Tibial nerve (tissue), 4 donors: Measurements from ENCODE around the gene ST8SIA6. TPM values are rescaled to one million over a fixed set of nuclear protein-coding genes. Genes with fewer than 3 reads are reported as not detected.
"Not testable (repeated sequence)": the region's sequence is repeated elsewhere in the genome, so short reads cannot be mapped to it uniquely, and the experiment has no call there.

Source experiments
- DNase-seq, 2 donors: peaks; one replicate each; pipeline ENCODE4 v3.0.0-alpha.2; 2019; ENCODE audit warnings: low spot score in 2 of 2
- H3K27ac ChIP-seq, 4 donors: fragments of 200-600 bp; sonication (generic) in 3 of 4; one replicate each; pipeline ENCODE4 v1.5.1; 2017 to 2019; ENCODE audit warnings: mild to moderate bottlenecking in 1 of 4
- H3K27me3 ChIP-seq, 2 donors: fragments of 200-600 bp; sonication (generic) in 1 of 2; one replicate each; pipeline versions ENCODE4 v1.5.1 to v1.6.0; 2017 to 2019
- H3K36me3 ChIP-seq, 3 donors: fragments of 200-600 bp; sonication (generic); one replicate each; pipeline ENCODE4 v1.5.1; 2018 to 2019
- H3K4me1 ChIP-seq, 4 donors: fragments of 200-600 bp; sonication (generic) in 3 of 4; one replicate each; pipeline ENCODE4 v1.5.1; 2017 to 2019
- H3K4me3 ChIP-seq, 4 donors: fragments of 200-600 bp; sonication (generic) in 3 of 4; one replicate each; pipeline ENCODE4 v1.5.1; 2017 to 2019; ENCODE audit warnings: mild to moderate bottlenecking in 1 of 4, moderate library complexity in 1 of 4
- H3K9me3 ChIP-seq, 4 donors: fragments of 200-600 bp; sonication (generic) in 3 of 4; one replicate each; pipeline ENCODE4 v1.5.1; 2017 to 2019
- CTCF ChIP-seq, 5 experiments: fragments of 200-600 bp in 3 of 5; fragments of 450-650 bp in 2 of 5; sonication (generic) in 3 of 5; IDR thresholded peaks; one replicate each; pipeline ENCODE4 v1.5.1; 2016 to 2019; ENCODE audit warnings: antibody characterized with exemption in 5 of 5, mild to moderate bottlenecking in 3 of 5, moderate library complexity in 2 of 5
- EP300 ChIP-seq, 2 donors: sonication (generic); formaldehyde crosslinking; IDR thresholded peaks; one replicate each; pipeline ENCODE4 v1.6.1; 2017; ENCODE audit warnings: antibody characterized with exemption in 2 of 2, mild to moderate bottlenecking in 1 of 2
- POLR2A ChIP-seq, 2 donors: fragments of 450-650 bp; IDR thresholded peaks; one replicate each; pipeline ENCODE4 v1.6.1; 2017; ENCODE audit warnings: antibody characterized with exemption in 2 of 2, mild to moderate bottlenecking in 2 of 2, moderate library complexity in 2 of 2
- WGBS, 2 donors: methylation state at CpG; one replicate each; pipeline ENCODE4 v1.1.5; 2018; 5-methylcytosine and 5-hydroxymethylcytosine counted together
- total RNA-seq, 4 donors: library from RNA; depleted of rRNA; stranded (reverse); fragments of >200 nt; gene quantifications; one replicate each; pipeline ENCODE4 v1.1.0, GENCODE V29; 2016

The ST8SIA6 gene
- total RNA-seq, 4 donors from 2014 or later: 1.9 to 4.2 (median 3.5) TPM

GRCh38 chr10:17406036-17406834 is 48.2 kb downstream of the ST8SIA6 start:
- no peak overlapping the region for H3K27ac ChIP-seq
- 47 to 54% methylated on average over 7 of the region's 7 CpGs for WGBS, 2 donors

GRCh38 chr10:17403161-17403560 is 51.2 kb downstream of the ST8SIA6 start:
- H3K4me1 ChIP-seq: no peaks in the 10 kb centered on the region
- no peak overlapping the region for H3K27ac ChIP-seq
- TF ChIP-seq CTCF (IDR thresholded peaks at IDR 0.05) (no peak), EP300 (IDR thresholded peaks at IDR 0.05) (no peak), POLR2A (IDR thresholded peaks at IDR 0.05) (no peak)
- H3K36me3 ChIP-seq: no peaks in the 10 kb centered on the region
- WGBS, 2 donors: 92 to 93% methylated on average over 4 of the region's 4 CpGs
- H3K9me3 ChIP-seq: no peaks in the 10 kb centered on the region
- no peak overlapping the region for H3K4me3 ChIP-seq
- no peaks in the 10 kb centered on the region for H3K27me3 ChIP-seq
- no peak for DNase-seq

More at GRCh38 chr10:17406036-17406834, 48.2 kb downstream of the ST8SIA6 start:
- H3K36me3 ChIP-seq: no peaks in the 10 kb centered on the region
- no peak for DNase-seq
- no peak overlapping the region for H3K4me3 ChIP-seq
- H3K4me1 ChIP-seq: no peaks in the 10 kb centered on the region
- TF ChIP-seq EP300 (IDR thresholded peaks at IDR 0.05) (no peak), POLR2A (IDR thresholded peaks at IDR 0.05) (no peak), CTCF (IDR thresholded peaks at IDR 0.05) (no peak)
- H3K27me3 ChIP-seq: no peaks in the 10 kb centered on the region
- H3K9me3 ChIP-seq: no peaks in the 10 kb centered on the region

- WGBS, 2 donors: 97 to 100% methylated on average over 2 of the region's 2 CpGs
- not testable (repeated sequence) for H3K27me3 ChIP-seq, H3K27ac ChIP-seq, DNase-seq, H3K9me3 ChIP-seq, H3K4me1 ChIP-seq, H3K36me3 ChIP-seq, H3K4me3 ChIP-seq
These were observed 52.4 kb downstream of the ST8SIA6 start for GRCh38 chr10:17402040-17402439.

GRCh38 chr10:17396004-17396403 is 58.4 kb downstream of the ST8SIA6 start:
- no peaks in the 10 kb centered on the region for H3K4me1 ChIP-seq
- TF ChIP-seq POLR2A (IDR thresholded peaks at IDR 0.05): no peak
- TF ChIP-seq EP300 (IDR thresholded peaks at IDR 0.05): no peak
- no peak for TF ChIP-seq CTCF (IDR thresholded peaks at IDR 0.05)
- DNase-seq: no peak
- no peak overlapping the region for H3K4me3 ChIP-seq
- no peaks in the 10 kb centered on the region for H3K27me3 ChIP-seq
- no peaks in the 10 kb centered on the region for H3K9me3 ChIP-seq
- no peak overlapping the region for H3K27ac ChIP-seq
- 92 to 96% methylated on average over 3 of the region's 3 CpGs for WGBS, 2 donors
- H3K36me3 ChIP-seq: no peaks in the 10 kb centered on the region

GRCh38 chr10:17394854-17395253 is 59.5 kb downstream of the ST8SIA6 start:
- 69 to 72% methylated on average over 6 of the region's 6 CpGs for WGBS, 2 donors
- H3K27ac ChIP-seq: no peak overlapping the region
- H3K27me3 ChIP-seq: no peaks in the 10 kb centered on the region
- TF ChIP-seq POLR2A (IDR thresholded peaks at IDR 0.05): no peak
- TF ChIP-seq CTCF (IDR thresholded peaks at IDR 0.05): no peak
- no peak for TF ChIP-seq EP300 (IDR thresholded peaks at IDR 0.05)
- H3K9me3 ChIP-seq: no peaks in the 10 kb centered on the region
- no peak overlapping the region for H3K4me3 ChIP-seq
- no peaks in the 10 kb centered on the region for H3K36me3 ChIP-seq
- no peak for DNase-seq
- H3K4me1 ChIP-seq: no peaks in the 10 kb centered on the region
